Activated B cell treated with CpG ODN at 0.5 μM for 24 hours (primary cell): ENCODE measurements around the gene PRPS1. TPM values are rescaled to one million over a fixed set of nuclear protein-coding genes. Genes with fewer than 3 reads are reported as not detected.
"Not testable (repeated sequence)": the region's sequence is repeated elsewhere in the genome, so short reads cannot be mapped to it uniquely, and the experiment has no call there.

Experiments used
- ATAC-seq: fragments of 200-7000 bp; cut with Tn5 transposase; one replicate; pipeline ENCODE4 v1.10.0; 2021; ENCODE audit warnings: low read depth, mild to moderate bottlenecking, moderate library complexity
- CTCF ChIA-PET: fragments of 350-600 bp; sonication (Branson Sonifier 250); formaldehyde crosslinking; loops from one replicate; lab custom pipeline; 2021; ENCODE audit warnings: antibody characterized with exemption; lab: Charles Lee
- POLR2A ChIA-PET: fragments of 350-600 bp; sonication (Branson Sonifier 250); formaldehyde crosslinking; loops from one replicate; lab custom pipeline; 2021; ENCODE audit warnings: antibody characterized with exemption; lab: Charles Lee
- DNase-seq: peaks from one replicate; pipeline ENCODE4 v3.0.0; 2022
- H3K27ac Mint-ChIP-seq: one replicate; pipeline ENCODE4 v1.8.0; 2020; ENCODE audit warnings: mixed read lengths
- H3K27me3 Mint-ChIP-seq: one replicate; pipeline ENCODE4 v1.8.0; 2021; ENCODE audit warnings: mixed read lengths
- H3K36me3 Mint-ChIP-seq: one replicate; pipeline ENCODE4 v1.8.0; 2021; ENCODE audit warnings: low read depth, mixed read lengths
- H3K4me1 Mint-ChIP-seq: one replicate; pipeline ENCODE4 v1.8.0; 2021; ENCODE audit warnings: mixed read lengths
- H3K4me3 Mint-ChIP-seq: one replicate; pipeline ENCODE4 v1.8.0; 2020; ENCODE audit warnings: mild to moderate bottlenecking, mixed read lengths
- H3K9me3 Mint-ChIP-seq: one replicate; pipeline ENCODE4 v1.8.0; 2020; ENCODE audit warnings: mixed read lengths
- CTCF ChIP-seq: fragments of 200-600 bp; IDR thresholded peaks from one replicate; pipeline ENCODE4 v1.8.0; 2022; ENCODE audit warnings: antibody characterized with exemption, mild to moderate bottlenecking
- intact Hi-C: fragments of 100-400 bp; cut with micrococcal nuclease; formaldehyde crosslinking; loops from one replicate; pipeline ENCODE4 v1.15.1; 2024
- total RNA-seq: library from RNA; stranded (reverse); gene quantifications from 2 replicates; pipeline ENCODE4 v1.2.3, GENCODE V29; 2022

The PRPS1 gene
- total RNA-seq, 1 donor from 2014 or later: 49.7 TPM

DNA sequence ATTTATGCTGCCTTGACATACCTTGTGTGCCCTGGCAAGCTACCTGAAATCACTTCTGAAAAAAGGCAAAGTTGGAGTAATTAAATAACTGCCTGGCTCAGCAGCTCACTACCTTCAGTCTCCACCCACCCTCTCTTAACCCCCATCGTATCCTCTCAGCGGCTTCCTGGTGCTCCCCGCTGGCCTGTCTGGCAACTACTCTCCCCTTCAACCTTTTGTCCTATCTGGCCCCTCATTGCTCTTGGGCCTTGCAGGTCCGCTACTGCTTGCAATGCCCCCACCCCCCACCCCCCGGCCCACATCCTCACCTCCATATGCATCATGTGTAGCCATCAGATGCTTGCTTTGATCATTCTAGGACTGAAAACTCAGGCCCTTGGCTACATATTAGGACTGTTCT is 34.5 kb downstream of the PRPS1 start:
- no peak overlapping the region for H3K4me3 Mint-ChIP-seq
- H3K36me3 Mint-ChIP-seq: peaks cover 3% of the 10 kb centered on the region
- no peak for DNase-seq
- ATAC-seq: no peak
- ChIA-PET CTCF (interaction anchor here (1.6 to 10.7 kb wide), 2 partner anchors 56 to 115 kb away, joined by 8 to 146 read pairs; partner anchors contain the start of genes NCBP2L and TSC22D3), POLR2A (no interaction called here)
- H3K27me3 Mint-ChIP-seq: no peaks in the 10 kb centered on the region
- H3K9me3 Mint-ChIP-seq: no peaks in the 10 kb centered on the region
- H3K27ac Mint-ChIP-seq: no peak overlapping the region
- no peak for TF ChIP-seq CTCF
- intact Hi-C loops: no loop called here
- H3K4me1 Mint-ChIP-seq: peaks cover 3% of the 10 kb centered on the region

DNA sequence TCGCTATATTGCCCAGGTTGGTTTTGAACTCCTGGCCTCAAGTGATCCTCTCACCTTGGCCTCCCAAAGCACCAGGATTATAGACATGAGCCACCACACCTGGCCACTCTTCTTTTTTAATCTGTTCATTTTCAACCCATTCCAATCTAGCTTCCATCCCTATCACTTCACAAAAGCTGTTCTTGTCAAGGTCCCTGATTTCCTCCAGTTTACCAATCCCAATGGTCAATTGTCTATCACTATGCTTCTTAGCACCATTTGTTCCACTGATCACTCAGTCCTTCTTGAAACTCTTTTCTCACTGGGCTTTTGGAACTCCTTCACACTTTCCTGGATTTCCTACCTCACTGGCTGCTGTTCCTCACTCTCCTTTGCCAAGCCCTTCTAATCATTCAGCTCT is 38.6 kb downstream of the PRPS1 start:
- ATAC-seq (no peak), DNase-seq (no peak)
- Mint-ChIP-seq H3K27me3 (no peaks in the 10 kb centered on the region), H3K27ac (no peak overlapping the region), H3K9me3 (no peaks in the 10 kb centered on the region), H3K4me1 (peaks cover 5% of the 10 kb centered on the region), H3K36me3 (peaks cover 3% of the 10 kb centered on the region), H3K4me3 (no peak overlapping the region)
- ChIA-PET CTCF (interaction anchor here (1.0 to 2.7 kb wide), 2 partner anchors 12 to 110 kb away, joined by 3 to 7 read pairs; partner anchors contain the start of gene NCBP2L), POLR2A (no interaction called here)
- intact Hi-C loops: no loop called here
- no peak for TF ChIP-seq CTCF

GRCh38 chrX:107667426-107667825 is 39.1 kb downstream of the PRPS1 start:
- TF ChIP-seq CTCF: no peak
- ChIA-PET POLR2A (no interaction called here), CTCF (no interaction called here)
- no peaks in the 10 kb centered on the region for H3K9me3 Mint-ChIP-seq
- H3K4me3 Mint-ChIP-seq: no peak overlapping the region
- H3K27me3 Mint-ChIP-seq: no peaks in the 10 kb centered on the region
- intact Hi-C loops: no loop called here
- no peak overlapping the region for H3K27ac Mint-ChIP-seq
- peaks cover 5% of the 10 kb centered on the region for H3K4me1 Mint-ChIP-seq
- DNase-seq (no peak), ATAC-seq (no peak)
- H3K36me3 Mint-ChIP-seq: peaks cover 3% of the 10 kb centered on the region

DNA sequence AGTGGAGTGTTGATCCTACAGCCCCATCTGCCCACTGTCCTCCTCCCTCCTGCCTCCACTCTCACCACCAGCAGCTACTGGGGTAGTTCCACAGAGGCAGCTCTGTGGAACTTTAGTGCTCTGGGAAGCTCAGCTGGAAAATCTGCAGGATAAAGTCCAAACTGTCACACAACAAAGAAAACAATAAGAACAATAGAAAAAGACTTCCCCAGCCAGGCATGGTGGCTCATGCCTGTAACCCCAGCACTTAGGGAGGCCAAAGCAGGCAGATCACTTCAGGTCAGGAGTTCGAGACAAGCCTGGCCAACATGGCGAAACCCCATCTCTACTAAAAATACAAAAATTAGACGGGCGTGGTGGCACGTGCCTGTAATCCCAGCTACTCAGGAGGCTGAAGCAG is 40.4 kb downstream of the PRPS1 start:
- POLR2A ChIA-PET, ATAC-seq, intact Hi-C loops, H3K27ac Mint-ChIP-seq, DNase-seq, H3K36me3 Mint-ChIP-seq, H3K9me3 Mint-ChIP-seq, H3K27me3 Mint-ChIP-seq, H3K4me3 Mint-ChIP-seq: not testable (repeated sequence)
- CTCF ChIA-PET: interaction anchor here (0.8 to 1.4 kb wide), 2 partner anchors 51 to 107 kb away, joined by 3 read pairs; partner anchors contain the start of gene TSC22D3
- peaks cover 17% of the 10 kb centered on the region for H3K4me1 Mint-ChIP-seq

DNA sequence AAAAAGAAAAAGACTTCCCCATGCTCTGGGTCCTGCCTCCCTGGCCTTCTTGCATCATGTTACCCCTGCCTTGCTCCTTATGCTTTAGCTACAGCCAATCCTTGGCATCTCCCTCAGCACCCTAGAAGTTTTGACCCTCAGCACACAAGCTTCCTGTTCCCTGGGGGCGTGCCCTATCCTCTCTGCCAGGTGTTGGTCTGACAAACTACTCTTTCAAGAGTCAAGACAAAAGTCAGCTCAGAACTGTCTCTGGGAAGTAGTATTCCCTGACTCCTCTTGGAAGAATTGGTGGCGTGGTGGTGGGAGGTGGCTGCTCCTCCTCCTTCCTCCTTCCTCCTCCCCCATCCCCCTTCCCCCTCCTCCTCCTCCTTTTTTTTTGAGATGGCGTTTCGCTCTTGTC is 41.0 kb downstream of the PRPS1 start:
- H3K36me3 Mint-ChIP-seq: peaks cover 1% of the 10 kb centered on the region

More for the DNA sequence above, 41.0 kb downstream of the PRPS1 start:
- CTCF ChIA-PET: interaction anchor here (1.4 to 5.3 kb wide), 2 partner anchors 50 to 106 kb away, joined by 3 to 128 read pairs; partner anchors contain the start of gene TSC22D3
- no peak for ATAC-seq
- no peak for TF ChIP-seq CTCF
- POLR2A ChIA-PET: interaction anchor here (0.6 kb wide), 1 partner anchor 90 kb away, joined by 3 read pairs; no protein-coding TSS in a partner anchor
- Mint-ChIP-seq H3K27ac (no peak overlapping the region), H3K4me1 (peaks cover 21% of the 10 kb centered on the region), H3K9me3 (no peaks in the 10 kb centered on the region), H3K4me3 (no peak overlapping the region), H3K27me3 (no peaks in the 10 kb centered on the region)
- intact Hi-C loops: no loop called here
- no peak for DNase-seq
